H9 (cell line): ENCODE results near the gene MPZL1. TPM values are rescaled to one million over a fixed set of nuclear protein-coding genes. Genes with fewer than 3 reads are reported as not detected.
A peak's percentile ranks its signal among the peaks of the same experiment; 100 is the strongest.

Experiments used
- DNase-seq: peaks from one replicate; pipeline ENCODE4 v3.0.0-alpha.2; 2017
- H2AFZ ChIP-seq: one replicate; pipeline ENCODE4 v1.6.1; 2013; ENCODE audit warnings: mild to moderate bottlenecking, low read length, control low read depth, moderate library complexity
- H2AK5ac ChIP-seq: 2 replicates; pipeline ENCODE4 v1.6.1; 2013; ENCODE audit warnings: low read length, control low read depth, mixed read lengths; ENCODE audit not compliant: insufficient read length
- H2BK120ac ChIP-seq: one replicate; pipeline ENCODE4 v1.6.1; 2013; ENCODE audit warnings: low read depth, mild to moderate bottlenecking, low read length, control low read depth, inconsistent platforms; ENCODE audit not compliant: poor library complexity, severe bottlenecking
- H2BK12ac ChIP-seq: 2 replicates; pipeline ENCODE4 v1.6.1; 2013; ENCODE audit warnings: low read length, control low read depth, mixed read lengths, low read depth; ENCODE audit not compliant: insufficient read length
- H2BK15ac ChIP-seq: 2 replicates; pipeline ENCODE4 v1.6.1; 2013; ENCODE audit warnings: low read depth, low read length, control low read depth
- H2BK20ac ChIP-seq: one replicate; pipeline ENCODE4 v1.6.1; 2013; ENCODE audit warnings: low read depth, mild to moderate bottlenecking, low read length, control low read depth, inconsistent platforms; ENCODE audit not compliant: poor library complexity, severe bottlenecking
- H2BK5ac ChIP-seq: 2 replicates; pipeline ENCODE4 v1.6.1; 2013; ENCODE audit warnings: low read length, control low read depth, mixed read lengths; ENCODE audit not compliant: insufficient read length
- H3K14ac ChIP-seq: 2 replicates; pipeline ENCODE4 v1.6.1; 2013; ENCODE audit warnings: low read length, control low read depth; ENCODE audit not compliant: insufficient read depth
- H3K18ac ChIP-seq: 2 replicates; pipeline ENCODE4 v1.6.1; 2013; ENCODE audit warnings: low read depth, mild to moderate bottlenecking, mixed read lengths, low read length, control low read depth; ENCODE audit not compliant: insufficient read length
- H3K23ac ChIP-seq: 2 replicates; pipeline ENCODE4 v1.6.1; 2013; ENCODE audit warnings: low read length, control low read depth, mixed read lengths, low read depth; ENCODE audit not compliant: insufficient read length
- H3K23me2 ChIP-seq: 2 replicates; pipeline ENCODE4 v1.6.1; 2013; ENCODE audit warnings: low read depth, mild to moderate bottlenecking, mixed read lengths, low read length, control low read depth; ENCODE audit not compliant: insufficient read length, poor library complexity, severe bottlenecking
- H3K27ac ChIP-seq: 2 replicates; pipeline ENCODE4 v1.5.1; 2013; ENCODE audit warnings: low read length, control low read depth, mixed read lengths, low read depth; ENCODE audit not compliant: insufficient read length
- H3K27me3 ChIP-seq: 2 replicates; pipeline ENCODE4 v1.6.1; 2013; ENCODE audit warnings: low read length, control low read depth, inconsistent platforms; ENCODE audit not compliant: insufficient read depth
- H3K4ac ChIP-seq: 2 replicates; pipeline ENCODE4 v1.6.1; 2013; ENCODE audit warnings: low read depth, mild to moderate bottlenecking, control low read depth, inconsistent platforms, low read length, moderate library complexity
- H3K4me1 ChIP-seq: 2 replicates; pipeline ENCODE4 v1.6.1; 2013; ENCODE audit warnings: low read length, control low read depth, inconsistent platforms; ENCODE audit not compliant: insufficient read depth
- H3K4me2 ChIP-seq: 2 replicates; pipeline ENCODE4 v1.6.1; 2013; ENCODE audit warnings: low read length, control low read depth, mixed read lengths; ENCODE audit not compliant: insufficient read length, insufficient read depth
- H3K56ac ChIP-seq: 2 replicates; pipeline ENCODE4 v1.6.1; 2013; ENCODE audit warnings: low read depth, mild to moderate bottlenecking, mixed read lengths, low read length, control low read depth; ENCODE audit not compliant: insufficient read length
- H3K79me1 ChIP-seq: 2 replicates; pipeline ENCODE4 v1.6.1; 2013; ENCODE audit warnings: low read depth, mild to moderate bottlenecking, moderate library complexity, low read length, control low read depth, inconsistent platforms; ENCODE audit not compliant: insufficient read depth, poor library complexity, severe bottlenecking
- H3K79me2 ChIP-seq: 2 replicates; pipeline ENCODE4 v1.6.1; 2013; ENCODE audit warnings: low read length, control low read depth, inconsistent platforms; ENCODE audit not compliant: insufficient read depth
- H3K9ac ChIP-seq: 2 replicates; pipeline ENCODE4 v1.6.1; 2013; ENCODE audit warnings: low read length, control low read depth, mixed read lengths; ENCODE audit not compliant: insufficient read length; ENCODE audit errors: extremely low read depth
- H3K9me3 ChIP-seq: one replicate; pipeline ENCODE4 v1.6.1; 2013; ENCODE audit warnings: low read depth, low read length, inconsistent platforms; ENCODE audit not compliant: control insufficient read depth
- H3T11ph ChIP-seq: one replicate; pipeline ENCODE4 v1.6.1; 2013; ENCODE audit warnings: mild to moderate bottlenecking, low read length, control low read depth, inconsistent platforms
- H4K20me1 ChIP-seq: one replicate; pipeline ENCODE4 v1.6.1; 2013; ENCODE audit not compliant: control insufficient read depth, insufficient read length, insufficient read depth
- H4K5ac ChIP-seq: 2 replicates; pipeline ENCODE4 v1.6.1; 2013; ENCODE audit warnings: low read depth, mild to moderate bottlenecking, mixed read lengths, low read length, control low read depth; ENCODE audit not compliant: insufficient read length
- H4K8ac ChIP-seq: replicated peaks from 2 replicates; pipeline ENCODE4 v1.6.1; 2013; ENCODE audit warnings: low read length, control low read depth, mixed read lengths, low read depth; ENCODE audit not compliant: insufficient read length
- H4K91ac ChIP-seq: 2 replicates; pipeline ENCODE4 v1.6.1; 2013; ENCODE audit warnings: low read depth, mild to moderate bottlenecking, moderate library complexity, mixed read lengths, low read length, control low read depth; ENCODE audit not compliant: insufficient read length
- H3K27ac Mint-ChIP-seq, 3 experiments: 2 replicates in 2 of 3; 3 replicates in 1 of 3; pipeline ENCODE4 v1.8.0; 2020 to 2021; ENCODE audit warnings: mixed read lengths in 3 of 3, mild to moderate bottlenecking in 1 of 3, moderate library complexity in 1 of 3
- H3K27me3 Mint-ChIP-seq: 2 replicates; pipeline ENCODE4 v1.8.0; 2021; ENCODE audit warnings: low read depth, mild to moderate bottlenecking, moderate library complexity, mixed read lengths
- H3K36me3 Mint-ChIP-seq, 3 experiments: 2 replicates in 2 of 3; 3 replicates in 1 of 3; pipeline ENCODE4 v1.8.0; 2020 to 2021; ENCODE audit warnings: low read depth in 3 of 3, mixed read lengths in 3 of 3; ENCODE audit not compliant: insufficient read depth in 1 of 3
- H3K4me1 Mint-ChIP-seq, 2 experiments: 2 replicates each; pipeline ENCODE4 v1.8.0; 2020; ENCODE audit warnings: mixed read lengths in 2 of 2
- H3K4me3 Mint-ChIP-seq, 2 experiments: 2 replicates in 1 of 2; 3 replicates in 1 of 2; pipeline ENCODE4 v1.8.0; 2020 to 2021; ENCODE audit warnings: mild to moderate bottlenecking in 2 of 2, mixed read lengths in 2 of 2, moderate library complexity in 1 of 2
- H3K9me3 Mint-ChIP-seq, 2 experiments: 2 replicates in 1 of 2; 3 replicates in 1 of 2; pipeline ENCODE4 v1.8.0; 2020; ENCODE audit warnings: mild to moderate bottlenecking in 2 of 2, mixed read lengths in 2 of 2, moderate library complexity in 1 of 2
- CTCF ChIP-seq: fragments of 200-600 bp; sonication (generic); conservative IDR thresholded peaks from 3 replicates; pipeline ENCODE4 v1.8.0; 2021; ENCODE audit warnings: antibody characterized with exemption, mild to moderate bottlenecking
- WGBS: extraction: QIAGEN DNeasy Blood & Tissue Kit; methylation state at CpG from one replicate; pipeline ENCODE4 v1.1.7; 2013; ENCODE audit warnings: missing lambda C conversion rate, low lambda C conversion rate, mixed read lengths; ENCODE audit not compliant: insufficient read length; ENCODE audit errors: extremely low coverage; 5-methylcytosine and 5-hydroxymethylcytosine counted together
- total RNA-seq: library from RNA; stranded (reverse); gene quantifications from 2 replicates; pipeline ENCODE4 v1.2.1, GENCODE V29; 2021

Gene MPZL1
- total RNA-seq, 1 experiment from 2014 or later: 60.7 TPM

GRCh38 chr1:167825419-167826079, 103.8 kb downstream of the MPZL1 start:
- Histone ChIP-seq H2BK5ac (no peak overlapping the region), H3K27ac (no peak overlapping the region), H2BK120ac (no peak overlapping the region), H3K4ac (no peak overlapping the region), H3K27me3 (no peaks in the 10 kb centered on the region), H3K79me2 (no peaks in the 10 kb centered on the region), H3K4me2 (no peak overlapping the region), H3K4me1 (peaks cover 6% of the 10 kb centered on the region; the same call in 1 of the 2 replicates), H2BK12ac (no peak overlapping the region), H3T11ph (no peak overlapping the region), H3K9ac (no peak overlapping the region), H4K20me1 (no peaks in the 10 kb centered on the region), H3K14ac (no peak overlapping the region), H3K79me1 (no peaks in the 10 kb centered on the region), H2BK20ac (no peak overlapping the region), H3K18ac (no peak overlapping the region), H3K23me2 (no peaks in the 10 kb centered on the region), H2AK5ac (no peak overlapping the region), H3K9me3 (no peaks in the 10 kb centered on the region), H2BK15ac (no peak overlapping the region), H2AFZ (no peak overlapping the region), H3K56ac (no peak overlapping the region), H4K8ac (no peak overlapping the region), H3K23ac (no peak overlapping the region), H4K91ac (no peak overlapping the region), H4K5ac (no peak overlapping the region)
- peaks cover 27 to 29% of the 10 kb centered on the region in 2 experiments for H3K4me1 Mint-ChIP-seq
- H3K27ac Mint-ChIP-seq: peak overlapping the region in 1 of 3 experiments; percentile 86; a peak in 1 of 7 replicates
- no CpG with 5 or more reads among the region's 4 CpGs for WGBS
- DNase-seq: no peak
- H3K4me3 Mint-ChIP-seq: no peak overlapping the region
- TF ChIP-seq CTCF: no peak
- 0 out of 2 replicates have a peak, but pooled peaks cover 2% of the 10 kb centered on the region for H3K27me3 Mint-ChIP-seq
- no peaks in the 10 kb centered on the region for H3K9me3 Mint-ChIP-seq
- H3K36me3 Mint-ChIP-seq: no peaks in the 10 kb centered on the region
